HTERT RPE-1 (cell line): ENCODE data around the gene CSNK2A1.

Experiments
- in situ Hi-C: fragments of 300-500 bp; cut with MboI; formaldehyde crosslinking; loops from 4 replicates; pipeline ENCODE4 v1.14.3; 2020; ENCODE audit warnings: low sequenced_read_pairs

Gene CSNK2A1

DNA sequence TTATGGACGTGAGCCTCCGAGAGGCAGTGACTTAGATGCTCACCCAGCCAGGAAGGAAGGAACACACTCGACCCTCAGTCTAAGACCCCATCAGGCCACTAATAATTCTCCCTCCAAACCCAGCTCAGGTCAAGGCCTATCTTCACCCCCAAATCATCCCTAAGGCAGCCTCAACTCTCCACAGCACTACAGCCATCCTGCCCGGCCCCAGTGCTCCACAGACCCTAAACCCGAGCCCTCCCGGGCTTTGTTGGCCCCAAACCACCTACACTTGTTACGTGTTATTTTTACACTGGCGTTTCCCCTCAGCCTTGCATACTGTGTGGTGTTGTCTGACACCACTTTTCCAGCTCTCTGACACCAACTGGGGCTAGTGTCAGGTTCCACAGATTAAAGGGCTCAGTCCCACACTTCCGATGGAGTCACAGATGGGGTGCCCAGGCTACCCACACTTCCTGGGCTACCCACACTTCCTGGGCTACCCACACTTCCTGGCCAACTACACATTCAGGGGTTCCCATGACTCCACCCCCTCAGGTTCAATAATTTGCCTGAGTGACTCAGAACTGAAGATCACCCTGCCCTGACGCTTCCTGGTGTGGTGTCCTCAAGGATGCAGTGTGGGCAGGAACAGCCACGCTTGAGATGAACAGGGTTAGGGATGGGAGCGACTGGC is 110.2 kb downstream of the CSNK2A1 start:
- in situ Hi-C loops, result no loop called here

DNA sequence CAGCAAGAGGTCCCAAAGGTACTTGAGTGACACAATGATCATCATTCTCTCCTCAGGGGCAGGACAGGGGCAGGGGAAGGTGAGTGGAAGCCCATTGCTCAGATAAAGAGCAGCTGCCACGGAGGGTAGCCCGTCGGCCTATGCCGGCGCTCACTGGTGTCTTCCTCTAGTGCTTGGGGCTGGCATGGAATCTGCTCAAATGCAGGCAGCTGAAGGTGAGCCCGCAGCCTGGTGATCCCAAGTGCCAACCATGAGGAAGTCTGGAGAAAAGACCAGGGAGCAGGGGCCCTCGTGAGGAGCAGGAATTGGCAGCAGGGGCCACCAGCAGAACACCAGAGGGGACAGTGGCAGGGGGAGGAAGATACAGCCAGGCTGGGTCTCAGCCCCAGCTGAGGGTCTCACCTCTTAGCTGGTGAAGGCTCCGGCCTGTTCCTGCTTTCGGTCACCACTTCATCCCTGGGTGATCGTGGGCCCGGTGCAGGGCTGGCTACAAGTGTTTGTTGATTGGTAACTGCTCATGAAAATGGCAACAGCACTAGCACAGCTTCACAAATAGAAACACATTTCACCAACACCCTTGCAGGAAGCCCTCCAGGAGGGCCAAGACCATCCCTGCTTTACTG is 110.8 kb downstream of the CSNK2A1 start:
- in situ Hi-C loops, result no loop called here

DNA sequence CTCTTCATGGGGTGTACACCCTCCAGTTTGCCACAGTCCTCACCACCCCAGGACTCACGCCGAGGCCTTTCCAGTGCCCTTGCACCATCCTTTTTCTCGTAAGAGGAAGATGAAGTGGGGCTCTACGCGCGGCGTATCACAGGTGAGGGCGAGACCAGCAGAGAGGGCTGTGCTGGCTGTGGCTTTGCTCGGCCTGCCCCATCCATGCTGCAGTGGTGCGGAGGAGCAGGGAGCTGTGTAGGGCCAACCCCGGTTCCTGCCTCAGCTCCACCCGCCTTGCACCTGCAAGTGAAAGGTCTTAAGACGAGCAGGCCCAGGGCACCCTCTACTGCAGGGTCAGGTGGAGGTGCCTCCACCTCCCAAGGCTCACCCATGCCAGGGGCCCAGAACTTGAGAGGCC is 111.4 kb downstream of the CSNK2A1 start:
- in situ Hi-C loops, result no loop called here

DNA sequence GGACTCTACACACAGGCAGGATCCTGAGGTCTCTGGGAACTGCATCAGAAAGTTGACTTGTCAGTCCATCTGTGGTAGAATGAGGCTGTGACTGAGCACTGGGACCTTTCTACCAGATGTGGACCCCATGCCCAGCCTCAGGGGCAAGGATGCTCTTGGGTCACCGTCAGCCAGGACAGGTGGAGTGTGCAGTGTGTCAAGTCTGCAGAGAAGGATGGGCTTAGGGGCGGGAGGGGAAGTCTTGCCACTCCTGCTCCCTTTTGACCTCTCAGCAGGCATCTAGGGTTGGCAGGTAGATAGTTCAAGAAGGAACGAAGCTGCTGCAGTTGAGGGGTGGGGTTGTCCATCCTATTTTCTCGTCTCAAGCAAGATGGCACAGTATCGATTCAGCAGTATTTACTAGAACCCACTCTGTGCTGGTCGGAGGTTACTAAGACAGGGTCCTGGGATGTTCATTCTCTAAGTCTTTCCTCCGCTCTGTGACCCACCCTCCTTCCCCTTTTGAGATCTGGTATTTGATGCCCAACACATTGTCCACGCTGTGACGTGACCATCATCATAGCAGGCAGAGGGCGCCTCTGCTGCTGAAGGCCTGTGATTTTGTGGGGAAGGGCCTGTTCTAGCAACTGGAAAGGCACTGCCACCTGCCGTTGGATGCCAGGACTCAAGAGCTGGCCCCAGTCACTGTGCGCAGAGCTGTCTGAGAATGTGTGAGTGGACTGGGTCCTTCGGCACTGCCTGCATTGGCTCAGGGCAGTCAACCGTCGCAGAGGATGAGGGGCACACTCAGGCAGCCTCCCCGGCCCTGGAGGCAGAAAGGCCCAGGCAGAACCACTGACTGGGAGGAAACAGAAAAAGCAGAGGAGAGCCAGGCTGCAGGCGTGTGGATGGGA is 112.3 kb downstream of the CSNK2A1 start:
- in situ Hi-C loops, result no loop called here

DNA sequence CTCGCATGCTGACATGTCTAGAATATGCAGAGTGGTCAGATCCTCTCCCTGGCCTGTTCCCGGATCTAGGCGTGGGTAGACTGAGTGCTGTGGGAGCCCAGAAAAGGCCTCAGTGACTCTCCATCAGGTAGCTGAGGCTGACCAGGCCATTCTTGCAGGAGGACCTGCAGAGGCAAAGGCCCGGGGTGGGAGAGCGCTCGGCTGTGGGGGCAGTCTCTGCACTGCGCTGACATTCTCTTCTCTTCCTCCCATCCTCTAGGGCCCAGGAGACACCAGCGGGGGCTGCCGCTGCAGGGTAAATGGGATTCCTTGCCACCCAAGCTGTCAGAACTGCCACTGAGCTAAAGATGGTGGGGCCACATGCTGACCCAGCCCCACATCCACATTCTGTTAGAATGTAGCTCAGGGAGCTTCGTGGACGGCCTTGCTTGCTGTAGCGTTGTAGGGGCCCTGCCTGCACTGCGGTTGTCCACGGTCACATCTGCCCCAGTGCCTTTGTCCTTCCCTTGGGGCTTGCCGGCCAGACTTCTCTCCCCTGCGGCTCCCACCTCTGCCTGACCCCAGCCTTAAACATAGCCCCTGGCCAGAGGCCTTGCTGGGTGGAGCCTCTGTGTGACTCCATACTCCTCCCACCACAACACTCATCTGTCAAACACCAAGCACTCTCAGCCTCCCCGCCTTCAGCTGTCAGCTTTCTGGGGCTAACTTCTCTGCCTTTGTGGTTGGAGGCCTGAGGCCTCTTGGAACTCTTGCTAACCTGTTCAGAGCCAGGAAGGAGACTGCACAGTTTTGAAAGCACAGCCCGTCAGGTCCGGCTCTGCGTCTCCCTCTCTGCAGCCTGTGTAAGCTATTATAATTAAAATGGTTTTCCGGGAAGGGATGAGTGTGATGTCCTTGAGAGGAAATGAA is 113.2 kb downstream of the CSNK2A1 start:
- in situ Hi-C loops, result no loop called here

DNA sequence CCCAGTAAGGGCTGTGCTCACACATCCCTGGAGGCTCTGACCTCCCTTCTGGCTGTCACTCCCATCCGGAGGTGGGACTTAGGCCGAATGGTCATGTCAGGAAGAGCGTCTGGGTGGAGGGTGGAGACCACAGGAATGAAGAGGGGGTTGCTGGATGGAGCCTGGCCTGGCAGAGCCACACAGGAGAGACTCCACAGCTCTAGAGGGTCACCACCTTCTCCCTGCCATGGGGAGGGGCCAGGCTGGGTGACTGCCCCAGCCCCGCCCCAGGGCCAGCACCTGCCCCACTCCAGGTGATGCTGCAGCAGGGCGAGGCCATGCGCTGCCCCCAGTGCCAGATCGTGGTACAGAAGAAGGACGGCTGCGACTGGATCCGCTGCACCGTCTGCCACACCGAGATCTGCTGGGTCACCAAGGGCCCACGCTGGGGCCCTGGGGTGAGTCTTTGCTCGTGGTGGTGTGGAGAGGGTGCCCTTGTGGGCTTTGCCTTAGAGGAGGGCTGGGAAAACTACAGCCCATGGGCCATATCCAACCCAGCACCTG is 114.9 kb downstream of the CSNK2A1 start:
- in situ Hi-C loops, result no loop called here

DNA sequence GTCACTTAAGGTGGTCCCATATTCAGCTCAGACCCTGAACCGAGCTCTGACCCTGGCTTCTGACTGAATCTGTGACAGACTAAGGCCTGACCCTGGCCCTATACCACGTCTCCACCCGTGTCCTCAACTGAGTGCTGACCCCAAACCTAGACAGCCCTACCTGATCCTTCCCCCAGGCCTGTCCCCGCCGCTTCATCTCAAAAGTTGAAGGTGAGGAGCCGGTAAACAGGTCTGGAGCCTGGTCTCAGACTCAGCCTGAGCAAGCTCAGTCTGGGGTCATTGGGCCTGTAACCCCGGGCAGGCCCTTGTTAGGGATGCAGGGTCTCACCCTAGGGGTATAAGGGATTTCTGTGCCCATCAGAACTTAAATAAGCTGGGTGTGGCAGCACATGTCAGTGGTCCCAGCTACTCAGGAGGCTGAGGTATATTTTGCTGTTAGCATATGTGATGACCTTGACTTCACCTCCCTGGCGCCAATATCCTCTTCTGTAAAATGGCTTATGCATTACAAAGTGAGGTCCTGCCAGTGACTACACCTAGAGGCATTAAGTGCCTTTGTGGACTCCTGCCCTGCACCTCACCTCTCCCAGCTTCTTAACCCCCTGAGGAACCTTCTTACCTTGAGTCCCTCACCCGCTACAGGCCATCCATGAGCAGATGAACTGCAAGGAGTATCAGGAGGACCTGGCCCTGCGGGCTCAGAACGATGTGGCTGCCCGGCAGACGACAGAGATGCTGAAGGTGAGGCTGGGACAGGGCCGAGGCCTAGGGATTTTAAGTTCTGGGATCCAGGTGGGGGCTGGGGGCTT is 115.5 kb downstream of the CSNK2A1 start:
- in situ Hi-C loops, result no loop called here

DNA sequence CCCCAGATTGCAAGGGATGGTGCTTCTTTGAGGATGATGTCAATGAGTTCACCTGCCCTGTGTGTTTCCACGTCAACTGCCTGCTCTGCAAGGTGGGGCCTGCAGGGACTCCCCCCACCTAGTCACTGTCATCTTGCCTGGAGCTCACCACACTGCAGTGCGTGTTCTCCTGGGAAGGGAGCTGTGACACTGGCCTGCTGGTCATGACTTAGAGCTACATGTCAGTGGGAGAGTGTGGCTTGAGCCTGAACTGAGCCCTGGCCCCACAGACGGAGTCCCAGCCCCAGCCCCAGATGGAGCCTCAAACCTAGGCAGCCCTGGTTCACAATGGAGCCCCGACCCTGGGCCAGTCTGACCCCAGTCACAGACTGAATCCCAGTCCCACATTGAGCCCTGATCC is 116.2 kb downstream of the CSNK2A1 start:
- in situ Hi-C loops, result no loop called here

DNA sequence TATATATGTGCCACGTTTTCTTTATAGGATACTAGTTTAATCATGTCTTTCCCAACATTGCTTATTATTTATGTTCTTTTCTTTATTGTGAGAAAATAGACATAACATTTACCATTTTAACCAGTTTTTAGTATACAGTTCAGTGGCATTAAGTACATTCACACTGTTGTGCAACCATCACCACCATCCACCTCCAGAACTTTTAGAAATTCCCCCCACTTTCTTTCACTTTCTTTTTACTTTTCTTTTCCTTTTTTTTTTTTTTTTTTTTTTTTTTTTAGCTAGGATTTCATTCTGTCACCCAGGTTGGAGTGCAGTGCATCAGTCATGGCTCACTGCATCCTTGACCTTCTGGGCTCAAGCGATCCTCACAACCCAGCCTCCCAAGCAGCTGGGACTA is 117.0 kb downstream of the CSNK2A1 start:
- in situ Hi-C loops, result no loop called here
